Embryonic facial prominence (tissue), 1 donor: ENCODE measurements around the gene SDC4.

Source experiments
- DNase-seq: peaks from one replicate; pipeline ENCODE4 v3.0.0-alpha.2; 2016; ENCODE audit errors: extremely low spot score

The SDC4 gene

GRCh38 chr20:45343532-45344167, 4.6 kb downstream of the SDC4 start:
- no peak for DNase-seq

DNA sequence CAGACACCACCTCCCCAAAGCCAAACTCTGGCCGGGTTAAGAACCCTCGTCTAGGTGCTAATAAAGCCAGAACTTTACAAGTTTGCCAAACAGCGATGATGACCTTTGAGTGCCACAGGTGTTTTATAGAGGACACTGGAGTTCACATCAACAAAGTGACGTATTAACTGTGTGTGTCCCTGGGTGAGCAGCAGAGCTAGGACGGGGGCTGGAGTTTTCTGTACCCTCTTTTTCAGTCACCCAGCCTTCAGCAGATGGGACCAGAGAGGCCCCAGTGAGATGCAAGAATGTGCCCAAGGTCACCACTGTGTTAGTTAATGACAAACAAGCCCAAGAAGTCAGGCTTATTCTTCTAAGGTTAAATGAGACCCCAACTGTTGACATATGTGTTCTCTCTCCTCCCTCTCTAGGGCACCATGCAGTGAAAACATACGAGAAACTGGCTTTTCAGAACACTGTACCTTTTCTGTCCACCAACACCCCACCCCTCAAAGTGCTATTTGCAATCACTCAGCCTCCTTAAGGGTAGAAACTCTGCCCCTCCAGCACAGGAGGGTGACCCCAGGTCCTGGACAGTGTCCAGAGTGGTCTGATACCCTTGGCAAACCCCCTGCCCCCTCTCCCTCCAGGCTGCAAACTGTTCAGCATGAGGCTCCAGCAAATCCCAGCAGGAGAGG, 5.2 kb downstream of the SDC4 start:
- DNase-seq = no peak

- DNase-seq = no peak
These were observed 6.0 kb downstream of the SDC4 start for GRCh38 chr20:45341939-45342854.

DNA sequence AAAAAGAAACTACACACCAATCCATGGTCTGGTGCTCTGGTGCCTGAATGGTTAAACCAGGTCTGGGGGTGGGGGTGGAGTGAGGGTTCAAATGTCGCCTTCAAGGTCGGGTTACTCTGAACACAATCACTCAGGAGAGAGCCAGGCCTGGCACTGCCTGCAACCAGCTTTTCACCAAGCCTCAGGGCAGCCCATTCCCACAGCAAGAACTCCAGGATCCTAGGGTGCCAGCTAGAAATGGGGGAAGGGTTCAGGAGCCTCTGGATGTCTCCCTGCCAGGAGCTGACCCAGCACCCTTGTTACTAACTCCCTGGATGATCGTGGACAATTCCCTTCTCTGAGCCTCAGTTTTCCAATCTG, 6.7 kb downstream of the SDC4 start:
- no peak for DNase-seq

- no peak for DNase-seq
These were observed 7.3 kb downstream of the SDC4 start for GRCh38 chr20:45340951-45341350.

DNA sequence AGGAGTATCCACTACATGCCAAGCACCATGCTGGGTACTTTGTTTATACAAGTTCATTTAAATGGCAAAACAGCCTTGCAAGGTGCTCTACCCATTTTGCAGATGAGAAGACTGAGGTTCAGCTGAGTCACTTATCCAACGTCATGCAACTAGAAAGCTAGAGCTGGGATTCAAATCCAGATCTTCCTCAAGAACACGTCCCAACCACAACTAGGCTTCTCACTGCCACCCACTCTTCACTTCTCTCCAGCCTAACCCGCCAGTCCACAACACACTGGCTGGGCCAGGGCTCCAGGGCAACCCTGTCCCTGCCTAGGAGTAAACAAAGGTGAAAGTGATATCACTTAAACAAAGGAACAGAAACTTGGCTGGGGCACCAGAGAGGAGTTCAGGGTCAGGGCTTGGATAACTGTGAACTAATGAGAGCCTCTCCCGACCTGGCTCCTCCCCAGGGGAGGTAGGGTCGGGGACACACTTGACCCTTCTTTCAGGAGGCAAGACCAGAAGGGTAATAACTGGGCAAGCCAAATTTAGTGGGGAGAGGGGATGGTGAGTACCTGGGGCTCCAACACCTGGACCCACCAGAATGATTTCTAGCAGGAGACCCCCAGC, 7.9 kb downstream of the SDC4 start:
- no peak for DNase-seq

GRCh38 chr20:45339799-45340198, 8.4 kb downstream of the SDC4 start:
- DNase-seq = no peak

GRCh38 chr20:45339084-45339483, 9.1 kb downstream of the SDC4 start:
- DNase-seq = no peak

- DNase-seq = no peak
These were observed 9.8 kb downstream of the SDC4 start for GRCh38 chr20:45338121-45339030.

DNA sequence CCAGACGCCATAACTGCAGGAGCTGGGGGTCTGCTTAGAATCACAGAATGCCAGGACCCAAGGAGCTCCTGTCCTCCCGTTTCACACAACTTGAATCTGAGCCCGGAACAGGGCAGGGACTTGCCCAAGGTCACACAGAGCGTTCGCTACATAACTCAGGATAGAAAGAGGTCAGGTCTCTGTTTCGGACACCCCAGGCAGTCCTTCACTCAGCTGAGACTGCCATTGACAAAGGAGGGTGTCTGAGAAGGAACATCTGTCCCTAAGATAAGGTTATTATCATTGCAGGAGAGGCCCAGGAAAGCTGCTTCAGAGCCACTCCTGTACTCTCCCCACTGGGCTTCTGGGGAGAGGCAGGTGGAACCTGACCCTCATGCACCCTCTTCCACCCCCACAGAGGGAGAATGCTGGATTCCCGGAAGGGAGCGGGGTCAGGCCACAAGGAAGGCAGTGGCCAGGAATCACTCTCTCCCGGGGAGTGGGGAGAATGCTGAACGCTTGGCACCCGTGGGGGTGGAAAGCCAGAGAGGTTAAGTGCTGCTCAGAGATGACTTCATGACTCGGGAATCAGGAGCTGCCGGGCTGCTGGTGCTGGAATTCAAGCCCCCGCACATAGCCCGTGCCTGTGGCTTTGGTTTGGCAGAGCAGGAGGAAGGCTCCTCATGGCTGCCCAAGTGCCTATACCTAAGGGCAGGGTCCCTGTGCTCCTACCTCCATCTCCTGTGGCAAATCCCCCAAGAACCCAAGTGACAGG, 10.7 kb downstream of the SDC4 start:
- DNase-seq = no peak

DNA sequence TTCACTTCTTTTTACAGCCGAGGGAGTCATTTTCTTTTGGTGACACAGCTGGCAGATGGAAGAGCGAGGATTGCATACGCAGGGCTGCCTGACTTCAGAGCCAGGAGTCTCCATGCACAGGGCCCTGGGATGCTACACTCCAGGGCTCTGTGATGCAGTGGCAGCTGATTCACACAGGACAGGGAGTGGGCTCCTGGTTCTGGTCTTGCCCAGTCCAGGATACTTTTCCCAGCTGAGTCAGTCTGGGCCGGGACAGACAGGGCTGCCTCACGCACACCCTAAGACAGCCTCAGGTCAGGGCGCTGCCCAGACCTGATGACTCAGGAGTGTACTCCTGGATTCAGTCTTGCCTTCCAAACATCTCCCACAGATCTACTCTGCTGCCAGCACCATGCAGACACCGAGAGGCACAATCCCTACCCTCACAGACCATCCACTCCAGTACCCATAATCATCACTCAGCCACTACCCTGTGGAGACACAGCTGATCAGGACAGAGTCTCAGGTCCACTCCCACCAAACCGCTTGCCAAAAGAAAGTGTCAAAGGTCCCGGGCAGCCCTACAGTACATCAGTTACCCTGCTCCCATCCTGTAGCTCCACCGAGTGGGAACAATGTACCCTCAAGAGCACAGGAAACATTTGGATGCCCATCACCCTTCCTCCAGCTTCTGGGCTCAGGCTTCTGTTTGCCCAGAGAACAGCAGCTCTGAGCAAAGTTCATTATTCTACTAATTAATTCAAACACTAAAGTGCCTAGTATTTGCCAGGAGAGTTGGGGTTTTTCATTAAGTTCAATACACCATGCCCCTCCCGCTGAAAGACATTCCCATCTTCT, 11.5 kb downstream of the SDC4 start:
- DNase-seq = no peak

DNA sequence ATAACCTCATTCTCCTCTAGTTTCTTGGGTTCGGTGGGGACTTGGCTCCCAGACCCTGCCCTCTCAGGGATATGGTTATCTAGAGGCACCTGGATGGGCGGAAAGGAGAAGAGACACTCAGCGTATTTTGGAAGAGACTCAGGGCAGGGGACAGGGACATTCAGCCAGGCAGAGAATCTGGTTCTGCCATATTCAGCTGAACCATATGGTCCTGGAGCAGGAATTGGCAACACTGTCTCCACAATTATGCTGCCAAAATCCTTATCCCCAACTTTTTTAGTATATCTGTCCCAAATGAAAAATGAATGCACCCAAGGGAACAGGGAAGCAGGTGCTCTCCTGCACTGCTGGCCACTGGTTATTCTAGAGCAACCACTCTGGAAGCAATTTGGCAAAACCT, 17.7 kb downstream of the SDC4 start:
- DNase-seq = no peak

DNA sequence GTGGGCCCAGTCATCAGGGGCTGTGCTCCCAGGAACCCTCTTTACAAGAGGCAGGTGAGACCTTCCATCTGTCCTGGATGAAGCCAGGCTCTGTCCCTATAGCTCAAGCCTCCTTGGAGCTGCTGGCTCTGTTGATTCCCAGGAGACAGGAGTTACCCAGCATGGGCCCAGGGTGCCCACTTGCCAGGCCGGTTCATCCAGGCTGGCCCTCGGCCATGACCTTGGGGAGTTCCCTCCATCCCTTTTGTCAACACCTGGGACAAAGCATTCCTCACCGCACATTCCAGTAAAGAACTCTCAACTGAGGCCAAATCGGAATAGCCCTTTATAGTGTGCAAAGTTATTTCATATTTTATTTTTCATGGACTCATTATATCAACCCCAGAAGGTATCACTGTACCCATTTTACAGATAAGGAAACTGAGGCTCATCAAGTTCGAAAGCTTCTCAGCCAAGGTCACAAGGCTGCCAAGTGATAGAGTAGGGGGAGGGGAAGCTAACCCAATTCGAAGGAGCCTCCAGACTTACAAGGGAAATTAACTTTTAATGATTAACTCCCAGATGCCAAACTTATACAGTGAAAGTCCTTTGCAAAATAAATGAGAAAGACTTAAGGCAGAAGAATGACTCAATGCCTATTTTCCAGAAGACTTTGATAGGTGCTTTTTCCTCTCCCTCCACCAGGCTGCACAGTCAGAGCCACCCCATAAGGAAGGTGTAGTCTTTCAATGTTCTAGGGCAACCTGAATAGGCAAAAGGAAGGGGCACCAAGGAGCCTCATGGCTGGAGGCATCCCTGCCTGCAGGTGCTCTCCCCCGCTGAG, 18.5 kb downstream of the SDC4 start:
- no peak for DNase-seq

- no peak for DNase-seq
These were observed 19.8 kb downstream of the SDC4 start for GRCh38 chr20:45328451-45328850.

GRCh38 chr20:45325371-45325770, 22.9 kb downstream of the SDC4 start:
- no peak for DNase-seq

DNA sequence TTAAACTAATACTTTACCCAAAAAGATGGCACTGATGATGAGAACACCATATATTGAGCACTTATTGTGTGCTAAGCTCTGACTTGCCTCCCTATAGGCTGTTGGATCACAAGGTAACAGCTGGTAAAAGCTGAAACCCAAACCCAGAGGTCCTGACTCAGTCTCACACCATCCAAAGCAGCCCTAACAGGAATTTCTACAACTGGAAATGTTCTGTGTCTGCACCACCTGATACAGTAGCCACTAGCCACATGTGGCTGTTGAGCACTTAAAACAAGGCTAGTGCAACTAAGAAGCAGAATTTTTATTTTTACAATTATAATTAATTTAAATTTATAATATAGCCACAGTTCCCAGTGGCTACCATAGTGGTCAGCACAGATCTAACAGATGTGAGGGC, 24.5 kb downstream of the SDC4 start:
- DNase-seq = no peak

GRCh38 chr20:45322952-45323383, 25.3 kb downstream of the SDC4 start:
- no peak for DNase-seq

DNA sequence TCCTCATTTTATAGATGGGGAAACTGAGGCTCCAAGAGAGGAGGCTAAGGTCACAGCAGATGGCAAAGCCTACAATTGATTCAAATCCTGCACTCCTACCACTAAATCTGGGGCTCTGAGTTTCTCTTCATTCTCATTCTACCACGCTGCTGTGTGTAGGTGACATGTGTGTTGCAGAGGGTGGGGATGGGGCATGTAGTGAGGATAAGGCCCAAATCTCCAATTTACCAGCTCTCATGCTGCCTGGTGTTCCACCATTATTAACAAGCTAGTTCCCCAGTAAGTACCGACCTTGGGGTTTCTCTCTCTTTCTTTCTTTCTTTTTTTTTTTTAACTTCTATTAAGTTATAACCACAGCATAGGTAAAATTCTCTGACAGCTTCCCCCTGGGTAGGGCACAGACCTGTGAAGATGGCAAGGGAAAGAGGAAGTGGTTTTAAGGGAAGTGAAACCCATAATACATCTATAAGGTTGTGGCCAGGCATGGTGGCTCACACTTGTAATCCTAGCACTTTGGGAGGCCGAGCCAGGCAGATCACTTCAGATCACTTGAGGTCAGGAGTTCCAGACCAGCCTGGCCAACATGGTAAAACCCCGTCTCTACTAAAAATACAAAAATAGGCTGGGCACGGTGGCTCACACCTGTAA, 27.2 kb downstream of the SDC4 start:
- DNase-seq = no peak
